KBM-7 (cell line): ENCODE data around the gene INPP5D.

Source experiments
- DNase-seq: peaks from one replicate; pipeline ENCODE4 v3.0.0-alpha.2; 2015
- in situ Hi-C: fragments of 300-500 bp; cut with MboI; formaldehyde crosslinking; loops from 2 replicates; pipeline ENCODE4 v1.14.3; 2020; ENCODE audit warnings: low sequenced_read_pairs, low pct_unique_long_range_greater_than_20kb, mixed read lengths

Gene INPP5D

GRCh38 chr2:233210843-233211547 lies 150.9 kb downstream of the INPP5D start:
- DNase-seq, result no peak
- in situ Hi-C loops, result no loop called here

- DNase-seq, result no peak
- in situ Hi-C loops, result no loop called here
These were observed 151.4 kb downstream of the INPP5D start for GRCh38 chr2:233211548-233211895.

GRCh38 chr2:233213011-233213410 lies 152.9 kb downstream of the INPP5D start:
- in situ Hi-C loops, result no loop called here

GRCh38 chr2:233213975-233214374 lies 153.8 kb downstream of the INPP5D start:
- in situ Hi-C loops, result no loop called here
- no peak for DNase-seq

More at GRCh38 chr2:233213011-233213410, 152.9 kb downstream of the INPP5D start:
- DNase-seq, result no peak

- no peak for DNase-seq
- in situ Hi-C loops, result no loop called here
These were observed 157.8 kb downstream of the INPP5D start for GRCh38 chr2:233217892-233218377.

GRCh38 chr2:233218836-233219235 lies 158.7 kb downstream of the INPP5D start:
- DNase-seq, result no peak
- in situ Hi-C loops, result no loop called here

GRCh38 chr2:233219848-233220247 lies 159.7 kb downstream of the INPP5D start:
- DNase-seq, result no peak
- in situ Hi-C loops, result no loop called here

- no peak for DNase-seq
- in situ Hi-C loops, result no loop called here
These were observed 161.4 kb downstream of the INPP5D start for GRCh38 chr2:233221378-233222063.

- no peak for DNase-seq
- in situ Hi-C loops, result no loop called here
These were observed 163.1 kb downstream of the INPP5D start for GRCh38 chr2:233223059-233223894.

- in situ Hi-C loops, result no loop called here
- no peak for DNase-seq
These were observed 165.3 kb downstream of the INPP5D start for GRCh38 chr2:233225230-233226068.

GRCh38 chr2:233226511-233227031 lies 166.4 kb downstream of the INPP5D start:
- no peak for DNase-seq
- in situ Hi-C loops, result no loop called here

- in situ Hi-C loops, result no loop called here
- DNase-seq, result no peak
These were observed 167.3 kb downstream of the INPP5D start for GRCh38 chr2:233227346-233227978.

GRCh38 chr2:233228376-233228775 lies 168.2 kb downstream of the INPP5D start:
- no peak for DNase-seq
- in situ Hi-C loops, result no loop called here

- no peak for DNase-seq
- in situ Hi-C loops, result no loop called here
These were observed 173.6 kb downstream of the INPP5D start for GRCh38 chr2:233233618-233234230.

- in situ Hi-C loops, result no loop called here
- DNase-seq, result no peak
These were observed 174.1 kb downstream of the INPP5D start for GRCh38 chr2:233234264-233234663.

- DNase-seq, result no peak
- in situ Hi-C loops, result no loop called here
These were observed 174.9 kb downstream of the INPP5D start for GRCh38 chr2:233234996-233235395.

- DNase-seq, result no peak
- in situ Hi-C loops, result no loop called here
These were observed 175.8 kb downstream of the INPP5D start for GRCh38 chr2:233235977-233236376.
